Thyroid gland (tissue), 4 donors: ENCODE measurements around the gene SLC2A4. TPM values are rescaled to one million over a fixed set of nuclear protein-coding genes. Genes with fewer than 3 reads are reported as not detected.

Experiments
- DNase-seq, 2 donors: peaks; one replicate each; pipeline ENCODE4 v3.0.0-alpha.2; 2019
- H3K27ac ChIP-seq, 3 donors: fragments of 200-600 bp; sonication (generic); 1 replicate in 2 of 3; 2 replicates in 1 of 3; pipeline ENCODE4 v1.5.1; 2016 to 2019; ENCODE audit warnings: mild to moderate bottlenecking in 1 of 3, moderate library complexity in 1 of 3
- H3K27me3 ChIP-seq: fragments of 200-600 bp; sonication (generic); one replicate; pipeline ENCODE4 v1.5.1; 2019
- H3K36me3 ChIP-seq, 2 donors: fragments of 200-600 bp; sonication (generic); one replicate each; pipeline ENCODE4 v1.5.1; 2016 to 2019
- H3K4me1 ChIP-seq, 2 donors: fragments of 200-600 bp; sonication (generic); one replicate each; pipeline ENCODE4 v1.5.1; 2017 to 2019
- H3K4me3 ChIP-seq, 3 donors: fragments of 200-600 bp; sonication (generic); replicated peaks in 1 of 3; 1 replicate in 2 of 3; 2 replicates in 1 of 3; pipeline ENCODE4 v1.5.1; 2016; ENCODE audit warnings: mild to moderate bottlenecking in 1 of 3
- H3K9me3 ChIP-seq: fragments of 200-600 bp; sonication (generic); one replicate; pipeline ENCODE4 v1.5.1; 2017
- CTCF ChIP-seq, 6 experiments: fragments of 200-600 bp in 3 of 6; fragments of 450-650 bp in 3 of 6; sonication (generic) in 3 of 6; IDR thresholded peaks; one replicate each; pipeline ENCODE4 v1.5.1; 2016 to 2019; ENCODE audit warnings: antibody characterized with exemption in 6 of 6, mild to moderate bottlenecking in 2 of 6, inconsistent platforms in 1 of 6, moderate library complexity in 1 of 6
- POLR2A ChIP-seq, 2 donors: fragments of 450-650 bp; IDR thresholded peaks; one replicate each; pipeline ENCODE4 v1.6.1; 2017; ENCODE audit warnings: antibody characterized with exemption in 2 of 2, mild to moderate bottlenecking in 2 of 2, moderate library complexity in 1 of 2
- WGBS, 2 donors: methylation state at CpG; one replicate each; pipeline ENCODE4 v1.1.5; 2017; 5-methylcytosine and 5-hydroxymethylcytosine counted together
- intact Hi-C: fragments of 100-400 bp; cut with DNase I; formaldehyde crosslinking; loops from one replicate; pipeline ENCODE4 v1.15.1; 2023
- total RNA-seq, 4 donors: library from RNA; depleted of rRNA; stranded (reverse); fragments of >200 nt; gene quantifications; one replicate each; pipeline ENCODE4 v1.2.3, GENCODE V29; 2016

SLC2A4 gene
- 10 to 100 TPM in 1 of 4 donors, 1 to 10 TPM in 3; 2.5 to 14.6 (median 3.9) TPM for total RNA-seq

DNA sequence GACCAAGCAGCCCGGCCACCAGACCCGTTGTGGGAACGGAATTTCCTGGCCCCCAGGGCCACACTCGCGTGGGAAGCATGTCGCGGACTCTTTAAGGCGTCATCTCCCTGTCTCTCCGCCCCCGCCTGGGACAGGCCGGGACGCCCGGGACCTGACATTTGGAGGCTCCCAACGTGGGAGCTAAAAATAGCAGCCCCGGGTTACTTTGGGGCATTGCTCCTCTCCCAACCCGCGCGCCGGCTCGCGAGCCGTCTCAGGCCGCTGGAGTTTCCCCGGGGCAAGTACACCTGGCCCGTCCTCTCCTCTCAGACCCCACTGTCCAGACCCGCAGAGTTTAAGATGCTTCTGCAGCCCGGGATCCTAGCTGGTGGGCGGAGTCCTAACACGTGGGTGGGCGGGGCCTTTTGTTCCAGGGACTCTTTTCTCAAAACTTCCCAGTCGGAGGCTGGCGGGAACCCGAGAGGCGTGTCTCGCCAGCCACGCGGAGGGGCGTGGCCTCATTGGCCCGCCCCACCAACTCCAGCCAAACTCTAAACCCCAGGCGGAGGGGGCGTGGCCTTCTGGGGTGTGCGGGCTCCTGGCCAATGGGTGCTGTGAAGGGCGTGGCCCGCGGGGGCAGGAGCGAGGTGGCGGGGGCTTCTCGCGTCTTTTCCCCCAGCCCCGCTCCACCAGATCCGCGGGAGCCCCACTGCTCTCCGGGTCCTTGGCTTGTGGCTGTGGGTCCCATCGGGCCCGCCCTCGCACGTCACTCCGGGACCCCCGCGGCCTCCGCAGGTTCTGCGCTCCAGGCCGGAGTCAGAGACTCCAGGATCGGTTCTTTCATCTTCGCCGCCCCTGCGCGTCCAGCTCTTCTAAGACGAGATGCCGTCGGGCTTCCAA, at the start of gene SLC2A4:
SLC2A4 (plus strand) TSS at position 645 of the 879 bp plus-strand sequence; CDS start at position 862, 217 bp downstream.
- H3K27me3 ChIP-seq, result no peaks in the 10 kb centered on the region
- H3K4me3 ChIP-seq, result peak within 1 kb of the TSS in 2 of 3 donors; percentile 12 to 27
- H3K27ac ChIP-seq, result peak within 1 kb of the TSS; percentile 75 to 84 (median 81)
- intact Hi-C loops, result loop anchor here (2.0 kb wide), 1 partner anchor 15 kb away; no protein-coding TSS in a partner anchor
- TF ChIP-seq CTCF (IDR thresholded peaks at IDR 0.05) (no peak), POLR2A (IDR thresholded peaks at IDR 0.05) (no peak)
- peaks cover 16 to 23% of the 10 kb centered on the region in 2 donors for H3K4me1 ChIP-seq
- H3K9me3 ChIP-seq, result no peaks in the 10 kb centered on the region
- 0 to 1% methylated on average over 25 to 33 of the region's 71 CpGs for WGBS, 2 donors
- DNase-seq, result peak; percentile 94 to 96
- no peaks in the 10 kb centered on the region for H3K36me3 ChIP-seq

GRCh38 chr17:7232114-7232513, 49.4 kb upstream of the SLC2A4 start:
- peaks cover 28 to 33% of the 10 kb centered on the region in 2 donors for H3K36me3 ChIP-seq
- no peaks in the 10 kb centered on the region for H3K9me3 ChIP-seq
- no peak for TF ChIP-seq CTCF (IDR thresholded peaks at IDR 0.05)
- no peak for TF ChIP-seq POLR2A (IDR thresholded peaks at IDR 0.05)
- peaks cover 21 to 32% of the 10 kb centered on the region in 2 donors for H3K4me1 ChIP-seq
- H3K27me3 ChIP-seq, result no peaks in the 10 kb centered on the region
- intact Hi-C loops, result no loop called here
- no peak overlapping the region for H3K4me3 ChIP-seq
- WGBS, 2 donors, result 84 to 87% methylated on average over 5 of the region's 5 CpGs
- no peak for DNase-seq
- H3K27ac ChIP-seq, result no peak overlapping the region

GRCh38 chr17:7233701-7234082, 47.8 kb upstream of the SLC2A4 start:
- no peak for DNase-seq
- Histone ChIP-seq H3K4me3 (peak overlapping the region; percentile 87 to 98 (median 95)), H3K4me1 (peaks cover 21 to 36% of the 10 kb centered on the region in 2 donors), H3K27me3 (no peaks in the 10 kb centered on the region), H3K9me3 (no peaks in the 10 kb centered on the region), H3K36me3 (peaks cover 21 to 24% of the 10 kb centered on the region in 2 donors), H3K27ac (peak overlapping the region; percentile 63 to 87 (median 86))
- WGBS, 2 donors, result 3 to 4% methylated on average over 8 to 9 of the region's 9 CpGs
- no peak for TF ChIP-seq POLR2A (IDR thresholded peaks at IDR 0.05)
- no peak for TF ChIP-seq CTCF (IDR thresholded peaks at IDR 0.05)
- intact Hi-C loops, result no loop called here

- Histone ChIP-seq H3K4me1 (peaks cover 21 to 36% of the 10 kb centered on the region in 2 donors), H3K9me3 (no peaks in the 10 kb centered on the region), H3K36me3 (peaks cover 15 to 18% of the 10 kb centered on the region in 2 donors), H3K27me3 (no peaks in the 10 kb centered on the region), H3K4me3 (peak within 1 kb of the TSS; percentile 87 to 98 (median 95)), H3K27ac (peak within 1 kb of the TSS; percentile 63 to 87 (median 86))
- TF ChIP-seq POLR2A (IDR thresholded peaks at IDR 0.05) (peak; percentile 64 to 86), CTCF (IDR thresholded peaks at IDR 0.05) (peak in 2 of 6 experiments; percentile 17 to 45)
- intact Hi-C loops, result no loop called here
- peak; percentile 96 to 97 for DNase-seq
- 0% methylated on average over 36 to 38 of the region's 72 CpGs for WGBS, 2 donors
Measured at GRCh38 chr17:7234083-7234951, 47.2 kb upstream of the SLC2A4 start, which contains the start of gene DVL2. Gene DVL2 (minus strand): TSS chr17:7234517. CDS start chr17:7234262, 255 bp downstream.
